T-cell (primary cell): Measurements from ENCODE around the gene NUDT5. TPM values are rescaled to one million over a fixed set of nuclear protein-coding genes. Genes with fewer than 3 reads are reported as not detected.
"Not testable (repeated sequence)": the region's sequence is repeated elsewhere in the genome, so short reads cannot be mapped to it uniquely, and the experiment has no call there.

ENCODE experiments used
- ATAC-seq, 4 experiments: fragments of 200-7000 bp in 3 of 4; fragments of 150-1000 bp in 1 of 4; cut with Tn5 transposase; replicated peaks in 1 of 4; 1 replicate in 3 of 4; 2 replicates in 1 of 4; pipeline ENCODE4 v1.10.0; 2021; ENCODE audit warnings: moderate library complexity in 3 of 4, mild to moderate bottlenecking in 2 of 4, moderate number of reproducible peaks in 1 of 4
- CTCF ChIA-PET, 2 donors: fragments of 300-600 bp; sonication (Branson Sonifier 250); formaldehyde crosslinking; loops; one replicate each; lab custom pipeline; 2022; ENCODE audit warnings: antibody characterized with exemption in 2 of 2; lab: Charles Lee
- POLR2A ChIA-PET, 2 donors: fragments of 300-600 bp; sonication (Branson Sonifier 250); formaldehyde crosslinking; loops; one replicate each; lab custom pipeline; 2022; ENCODE audit warnings: antibody characterized with exemption in 2 of 2; lab: Charles Lee
- DNase-seq, 35 experiments: peaks; one replicate each; pipeline versions ENCODE4 v3.0.0 to v3.0.0-alpha.2; 2013 to 2023
- H3K27ac ChIP-seq: one replicate; pipeline ENCODE4 v1.5.1; 2013; ENCODE audit warnings: low read length
- H3K27me3 ChIP-seq, 2 experiments: replicated peaks in 1 of 2; 1 replicate in 1 of 2; 2 replicates in 1 of 2; pipeline versions ENCODE4 v1.6.1 to v1.7.0; 2013; ENCODE audit warnings: low read length in 1 of 2, mixed read lengths in 1 of 2; ENCODE audit not compliant: control insufficient read depth in 2 of 2, insufficient read depth in 2 of 2; ENCODE audit errors: extremely low read depth in 1 of 2
- H3K36me3 ChIP-seq, 2 donors: 1 replicate in 1 of 2; 2 replicates in 1 of 2; pipeline versions ENCODE4 v1.6.1 to v1.7.0; 2013; ENCODE audit warnings: low read length in 1 of 2; ENCODE audit not compliant: control insufficient read depth in 2 of 2, insufficient read depth in 1 of 2; ENCODE audit errors: extremely low read depth in 1 of 2
- H3K4me1 ChIP-seq, 2 experiments: 1 replicate in 1 of 2; 2 replicates in 1 of 2; pipeline versions ENCODE4 v1.6.1 to v1.7.0; 2013; ENCODE audit warnings: low read length in 2 of 2, mixed read lengths in 1 of 2; ENCODE audit not compliant: insufficient read depth in 2 of 2, control insufficient read depth in 1 of 2; ENCODE audit errors: extremely low read depth in 1 of 2
- H3K4me3 ChIP-seq, 2 donors: 1 replicate in 1 of 2; 2 replicates in 1 of 2; pipeline versions ENCODE4 v1.5.1 to v1.7.0; 2013; ENCODE audit warnings: mild to moderate bottlenecking in 2 of 2, low read length in 1 of 2, moderate library complexity in 1 of 2; ENCODE audit not compliant: control insufficient read depth in 1 of 2; ENCODE audit errors: extremely low read depth in 1 of 2
- H3K9me3 ChIP-seq: 2 replicates; pipeline ENCODE4 v1.7.0; 2013
- H3K27ac Mint-ChIP-seq, 2 donors: one replicate each; pipeline ENCODE4 v1.8.0; 2020 to 2021; ENCODE audit warnings: mild to moderate bottlenecking in 2 of 2, mixed read lengths in 2 of 2
- H3K27me3 Mint-ChIP-seq, 2 donors: one replicate each; pipeline ENCODE4 v1.8.0; 2021 to 2022; ENCODE audit warnings: mixed read lengths in 2 of 2
- H3K36me3 Mint-ChIP-seq: one replicate; pipeline ENCODE4 v1.8.0; 2021; ENCODE audit warnings: mixed read lengths
- H3K4me1 Mint-ChIP-seq, 3 donors: one replicate each; pipeline ENCODE4 v1.8.0; 2020 to 2022; ENCODE audit warnings: mixed read lengths in 3 of 3, mild to moderate bottlenecking in 1 of 3
- H3K4me3 Mint-ChIP-seq, 3 donors: one replicate each; pipeline ENCODE4 v1.8.0; 2020 to 2022; ENCODE audit warnings: mild to moderate bottlenecking in 3 of 3, mixed read lengths in 3 of 3, moderate library complexity in 3 of 3
- H3K9me3 Mint-ChIP-seq, 3 donors: one replicate each; pipeline ENCODE4 v1.8.0; 2020 to 2022; ENCODE audit warnings: mixed read lengths in 3 of 3
- WGBS: methylation state at CpG from one replicate; pipeline ENCODE4 v1.1.5; 2013; ENCODE audit warnings: missing lambda C conversion rate; ENCODE audit not compliant: insufficient coverage; 5-methylcytosine and 5-hydroxymethylcytosine counted together
- total RNA-seq, 35 experiments: library from RNA in 6 of 35; stranded (reverse) in 6 of 35; fragments of 120-200 nt in 1 of 35; gene quantifications; one replicate each; pipeline versions ENCODE4 v1.2.1 to v1.2.4 and lab custom pipeline; 2013 to 2026

NUDT5 gene
- total RNA-seq, 5 donors from 2014 or later (not counting 1 experiment from before 2014, with no cell fraction given), result 32.1 to 54.0 (median 50.3) TPM

GRCh38 chr10:12235796-12236195 is 40.1 kb upstream of the NUDT5 start:
- H3K4me1 ChIP-seq, result no peaks in the 10 kb centered on the region
- peaks cover 2 to 68% of the 10 kb centered on the region in 2 donors for H3K36me3 ChIP-seq
- ChIA-PET POLR2A (no interaction called here), CTCF (interaction anchor here in 1 of 2 donors (0.6 kb wide), 1 partner anchor 421 kb away, joined by 3 read pairs; no protein-coding TSS in a partner anchor)
- no peaks in the 10 kb centered on the region for H3K9me3 ChIP-seq
- ATAC-seq (no peak), DNase-seq (no peak)
- Mint-ChIP-seq H3K4me1 (peaks cover 3 to 11% (median 8%) of the 10 kb centered on the region in 3 donors), H3K27me3 (no peaks in the 10 kb centered on the region), H3K9me3 (no peaks in the 10 kb centered on the region), H3K27ac (no peak overlapping the region), H3K4me3 (no peak overlapping the region), H3K36me3 (peaks cover 47% of the 10 kb centered on the region)
- 100% methylated on average over 3 of the region's 4 CpGs for WGBS
- H3K27ac ChIP-seq, result no peak overlapping the region
- no peaks in the 10 kb centered on the region for H3K27me3 ChIP-seq
- no peak overlapping the region for H3K4me3 ChIP-seq

- Histone ChIP-seq H3K4me1 (no peaks in the 10 kb centered on the region), H3K9me3 (no peaks in the 10 kb centered on the region), H3K36me3 (peaks cover 2 to 68% of the 10 kb centered on the region in 2 donors), H3K4me3 (no peak overlapping the region), H3K27ac (no peak overlapping the region), H3K27me3 (no peaks in the 10 kb centered on the region)
- peaks cover 2 to 5% (median 2%) of the 10 kb centered on the region in 3 donors for H3K4me1 Mint-ChIP-seq
- CTCF ChIA-PET, result no interaction called here
- no peaks in the 10 kb centered on the region for H3K9me3 Mint-ChIP-seq
- ATAC-seq (no peak), DNase-seq (no peak)
- H3K27ac Mint-ChIP-seq, result no peak overlapping the region
- H3K4me3 Mint-ChIP-seq, result no peak overlapping the region
- POLR2A ChIA-PET, result no interaction called here
- H3K36me3 Mint-ChIP-seq, result peaks cover 48% of the 10 kb centered on the region
- H3K27me3 Mint-ChIP-seq, result no peaks in the 10 kb centered on the region
- WGBS, result 80% methylated on average over 1 of the region's 3 CpGs
Observed at GRCh38 chr10:12235116-12235694, 39.5 kb upstream of the NUDT5 start.

- peaks cover 48% of the 10 kb centered on the region for H3K36me3 Mint-ChIP-seq
- H3K9me3 Mint-ChIP-seq, CTCF ChIA-PET, ATAC-seq, H3K4me3 Mint-ChIP-seq, H3K9me3 ChIP-seq, H3K27ac Mint-ChIP-seq, H3K27me3 Mint-ChIP-seq, POLR2A ChIA-PET, H3K4me1 ChIP-seq, H3K27me3 ChIP-seq, H3K4me1 Mint-ChIP-seq, H3K27ac ChIP-seq, DNase-seq, H3K4me3 ChIP-seq: not testable (repeated sequence)
- WGBS, result no CpG with 5 or more reads among the region's 5 CpGs
- peaks cover 2 to 71% of the 10 kb centered on the region in 2 donors for H3K36me3 ChIP-seq
Observed at GRCh38 chr10:12234687-12235086, 39.0 kb upstream of the NUDT5 start.

- H3K27ac Mint-ChIP-seq, result no peak overlapping the region
- Histone ChIP-seq H3K27ac (no peak overlapping the region), H3K27me3 (no peaks in the 10 kb centered on the region), H3K9me3 (no peaks in the 10 kb centered on the region), H3K4me3 (no peak overlapping the region), H3K36me3 (peaks cover 5 to 44% of the 10 kb centered on the region in 2 donors), H3K4me1 (no peaks in the 10 kb centered on the region)
- CTCF ChIA-PET, result interaction anchor here in 1 of 2 donors (0.7 kb wide), 1 partner anchor 166 kb away, joined by 5 read pairs; no protein-coding TSS in a partner anchor
- peaks cover 34% of the 10 kb centered on the region for H3K36me3 Mint-ChIP-seq
- POLR2A ChIA-PET, result interaction anchor here in 1 of 2 donors (0.7 kb wide), 1 partner anchor 66 kb away, joined by 5 read pairs; no protein-coding TSS in a partner anchor
- H3K9me3 Mint-ChIP-seq, result no peaks in the 10 kb centered on the region
- DNase-seq (no peak), ATAC-seq (no peak)
- no peak overlapping the region for H3K4me3 Mint-ChIP-seq
- no peaks in the 10 kb centered on the region for H3K27me3 Mint-ChIP-seq
- H3K4me1 Mint-ChIP-seq, result peaks cover 0 to 4% (median 4%) of the 10 kb centered on the region in 3 donors
- WGBS, result 94% methylated on average over 9 of the region's 11 CpGs
Observed at GRCh38 chr10:12228851-12229250, 33.2 kb upstream of the NUDT5 start.

GRCh38 chr10:12226438-12226837 is 30.7 kb upstream of the NUDT5 start:
- H3K9me3 Mint-ChIP-seq, H3K27ac Mint-ChIP-seq, H3K27me3 Mint-ChIP-seq, ATAC-seq, POLR2A ChIA-PET, H3K4me1 Mint-ChIP-seq, H3K4me3 Mint-ChIP-seq, H3K4me3 ChIP-seq, H3K9me3 ChIP-seq, CTCF ChIA-PET, DNase-seq, H3K27me3 ChIP-seq, H3K4me1 ChIP-seq, H3K27ac ChIP-seq: not testable (repeated sequence)
- 87% methylated on average over 11 of the region's 28 CpGs for WGBS
- peaks cover 10 to 37% of the 10 kb centered on the region in 2 donors for H3K36me3 ChIP-seq
- H3K36me3 Mint-ChIP-seq, result peaks cover 40% of the 10 kb centered on the region

- Histone ChIP-seq H3K27ac (no peak overlapping the region), H3K9me3 (no peaks in the 10 kb centered on the region), H3K36me3 (peaks cover 10 to 33% of the 10 kb centered on the region in 2 donors), H3K4me1 (no peaks in the 10 kb centered on the region), H3K4me3 (no peak overlapping the region), H3K27me3 (no peaks in the 10 kb centered on the region)
- 100% methylated on average over 1 of the region's 2 CpGs for WGBS
- H3K36me3 Mint-ChIP-seq, result peaks cover 40% of the 10 kb centered on the region
- ChIA-PET POLR2A (no interaction called here), CTCF (interaction anchor here in 1 of 2 donors (1.1 kb wide), 1 partner anchor 431 kb away, joined by 3 read pairs; no protein-coding TSS in a partner anchor)
- peaks cover 0 to 8% (median 3%) of the 10 kb centered on the region in 3 donors for H3K4me1 Mint-ChIP-seq
- H3K4me3 Mint-ChIP-seq, result no peak overlapping the region
- H3K27ac Mint-ChIP-seq, result no peak overlapping the region
- H3K9me3 Mint-ChIP-seq, result no peaks in the 10 kb centered on the region
- ATAC-seq, result no peak
- no peak for DNase-seq
- no peaks in the 10 kb centered on the region for H3K27me3 Mint-ChIP-seq
Observed at GRCh38 chr10:12225444-12225843, 29.8 kb upstream of the NUDT5 start.
